HG02759 (cell line): ENCODE results near the gene PSG3.
"Not testable (repeated sequence)": the region's sequence is repeated elsewhere in the genome, so short reads cannot be mapped to it uniquely, and the experiment has no call there.

Experiments
- ATAC-seq: cut with Tn5 transposase; IDR thresholded peaks from one replicate; pipeline ENCODE4 v1.9.1; 2021; ENCODE audit warnings: mild to moderate bottlenecking, moderate library complexity; ENCODE audit not compliant: unreplicated experiment

PSG3 gene

GRCh38 chr19:42740381-42740780, at the start of gene PSG3:
TSS of gene PSG3 (minus strand) at chr19:42740481. CDS start at chr19:42740384, 97 bp downstream.
- ATAC-seq = not testable (repeated sequence)

- not testable (repeated sequence) for ATAC-seq
These were observed 48.5 kb upstream of the PSG3 start for GRCh38 chr19:42788766-42789165.

- not testable (repeated sequence) for ATAC-seq
These were observed 47.5 kb upstream of the PSG3 start for GRCh38 chr19:42787766-42788165.

- not testable (repeated sequence) for ATAC-seq
These were observed 36.7 kb upstream of the PSG3 start for GRCh38 chr19:42776750-42777612.

- ATAC-seq = not testable (repeated sequence)
These were observed 34.4 kb upstream of the PSG3 start for GRCh38 chr19:42774510-42775158.

GRCh38 chr19:42767319-42767718, 27.0 kb upstream of the PSG3 start:
- not testable (repeated sequence) for ATAC-seq

GRCh38 chr19:42766871-42767270, 26.6 kb upstream of the PSG3 start:
- ATAC-seq = not testable (repeated sequence)

GRCh38 chr19:42764836-42765235, 24.6 kb upstream of the PSG3 start:
- ATAC-seq = no peak

- no peak for ATAC-seq
These were observed 22.5 kb upstream of the PSG3 start for GRCh38 chr19:42762789-42763188.

- not testable (repeated sequence) for ATAC-seq
These were observed 21.6 kb upstream of the PSG3 start for GRCh38 chr19:42761924-42762295.

- ATAC-seq = not testable (repeated sequence)
These were observed 21.0 kb upstream of the PSG3 start for GRCh38 chr19:42760954-42761923.

GRCh38 chr19:42758667-42759066, 18.4 kb upstream of the PSG3 start:
- ATAC-seq = not testable (repeated sequence)

- not testable (repeated sequence) for ATAC-seq
These were observed 12.0 kb upstream of the PSG3 start for GRCh38 chr19:42752246-42752645.

- ATAC-seq = not testable (repeated sequence)
These were observed 1.7 kb upstream of the PSG3 start for GRCh38 chr19:42741726-42742607.

- not testable (repeated sequence) for ATAC-seq
These were observed 2.7 kb downstream of the PSG3 start for GRCh38 chr19:42737581-42738011.

- not testable (repeated sequence) for ATAC-seq
These were observed 11.9 kb downstream of the PSG3 start for GRCh38 chr19:42728341-42728740.

GRCh38 chr19:42714000-42714399, 26.3 kb downstream of the PSG3 start:
- not testable (repeated sequence) for ATAC-seq

GRCh38 chr19:42712753-42713152, 27.5 kb downstream of the PSG3 start:
- not testable (repeated sequence) for ATAC-seq

GRCh38 chr19:42710986-42711385, 29.3 kb downstream of the PSG3 start:
- not testable (repeated sequence) for ATAC-seq

GRCh38 chr19:42697884-42698283, 42.4 kb downstream of the PSG3 start:
- no peak for ATAC-seq
